Gastroesophageal sphincter (tissue), 4 donors: ENCODE measurements around the gene WNT3. TPM values are rescaled to one million over a fixed set of nuclear protein-coding genes. Genes with fewer than 3 reads are reported as not detected.
A peak's percentile ranks its signal among the peaks of the same experiment; 100 is the strongest.

Experiments used
- ATAC-seq: fragments of 150-250 bp; one replicate; pipeline ENCODE4 v1.9.1; 2016; ENCODE audit warnings: mild to moderate bottlenecking, moderate library complexity
- H3K27ac ChIP-seq, 4 donors: fragments of 200-600 bp; sonication (generic) in 3 of 4; 1 replicate in 3 of 4; 2 replicates in 1 of 4; pipeline ENCODE4 v1.5.1; 2016 to 2019
- H3K27me3 ChIP-seq: fragments of 200-600 bp; sonication (generic); one replicate; pipeline ENCODE4 v1.5.1; 2019
- H3K36me3 ChIP-seq, 2 donors: fragments of 200-600 bp; sonication (generic); one replicate each; pipeline ENCODE4 v1.5.1; 2019; ENCODE audit warnings: control low read depth in 1 of 2
- H3K4me1 ChIP-seq, 3 donors: fragments of 200-600 bp; sonication (generic); 1 replicate in 2 of 3; 2 replicates in 1 of 3; pipeline ENCODE4 v1.5.1; 2016 to 2019; ENCODE audit warnings: control low read depth in 2 of 3
- H3K4me3 ChIP-seq, 2 donors: fragments of 200-600 bp; sonication (generic); one replicate each; pipeline ENCODE4 v1.5.1; 2019; ENCODE audit warnings: mild to moderate bottlenecking in 1 of 2, moderate library complexity in 1 of 2
- H3K9me3 ChIP-seq, 3 donors: fragments of 200-600 bp; sonication (generic); one replicate each; pipeline ENCODE4 v1.5.1; 2017 to 2019; ENCODE audit warnings: control low read depth in 2 of 3
- CTCF ChIP-seq, 4 experiments: fragments of 200-600 bp in 2 of 4; fragments of 450-650 bp in 2 of 4; sonication (generic) in 1 of 4; IDR thresholded peaks; one replicate each; pipeline ENCODE4 v1.5.1; 2017 to 2019; ENCODE audit warnings: antibody characterized with exemption in 4 of 4, mild to moderate bottlenecking in 2 of 4, moderate library complexity in 2 of 4
- EP300 ChIP-seq: sonication (generic); formaldehyde crosslinking; IDR thresholded peaks from one replicate; pipeline ENCODE4 v1.6.1; 2017; ENCODE audit warnings: antibody characterized with exemption, mild to moderate bottlenecking
- POLR2A ChIP-seq, 2 donors: fragments of 450-650 bp; IDR thresholded peaks; one replicate each; pipeline ENCODE4 v1.6.1; 2017; ENCODE audit warnings: antibody characterized with exemption in 2 of 2, mild to moderate bottlenecking in 2 of 2, moderate library complexity in 1 of 2
- POLR2AphosphoS5 ChIP-seq: sonication (generic); formaldehyde crosslinking; IDR thresholded peaks from one replicate; pipeline ENCODE4 v1.6.1; 2017; ENCODE audit warnings: antibody characterized with exemption
- WGBS, 2 donors: methylation state at CpG; one replicate each; pipeline ENCODE4 v1.1.5; 2018; ENCODE audit warnings: low coverage in 1 of 2; 5-methylcytosine and 5-hydroxymethylcytosine counted together
- total RNA-seq, 4 donors: library from RNA; depleted of rRNA; stranded (reverse); fragments of >200 nt; gene quantifications; one replicate each; pipeline ENCODE4 v1.1.0, GENCODE V29; 2016

The WNT3 gene
- total RNA-seq, 4 donors from 2014 or later, result 0.62 to 1.4 (median 0.99) TPM

- H3K36me3 ChIP-seq, result no peaks in the 10 kb centered on the region
- no peak overlapping the region for H3K4me3 ChIP-seq
- H3K27ac ChIP-seq, result no peak overlapping the region
- no peaks in the 10 kb centered on the region for H3K9me3 ChIP-seq
- no peaks in the 10 kb centered on the region for H3K4me1 ChIP-seq
- peaks cover under 1% of the 10 kb centered on the region for H3K27me3 ChIP-seq
- ATAC-seq, result no peak
- peak in 3 of 4 experiments; percentile 14 to 50 (median 17) for TF ChIP-seq CTCF (IDR thresholded peaks at IDR 0.05)
- TF ChIP-seq EP300, result no peak
- no peak for TF ChIP-seq POLR2A (IDR thresholded peaks at IDR 0.05)
- TF ChIP-seq POLR2AphosphoS5, result no peak
- WGBS, 2 donors, result 20 to 87% methylated on average over 1 to 3 of the region's 9 CpGs
Observed at GRCh38 chr17:46782250-46782953, 36.1 kb downstream of the WNT3 start.

DNA sequence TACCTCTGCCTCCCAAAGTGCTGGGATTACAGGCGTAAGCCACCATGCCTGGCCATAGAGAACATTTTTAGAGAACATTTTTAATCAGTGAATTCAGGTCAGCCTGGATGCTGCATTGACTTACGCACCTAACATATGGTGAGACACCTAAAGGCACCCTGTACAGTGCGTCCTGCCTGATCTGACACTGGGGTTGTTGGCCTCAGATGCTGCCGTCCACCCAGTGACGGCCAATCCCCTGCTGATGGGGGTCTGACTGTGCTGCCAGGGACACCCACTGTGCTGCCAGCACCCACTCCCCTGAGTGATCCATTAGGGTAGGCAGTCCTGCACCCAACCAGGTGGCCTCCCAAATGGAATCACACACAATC lies 38.5 kb downstream of the WNT3 start:
- WGBS, 2 donors, result 100% methylated on average over 1 of the region's 5 CpGs; no CpG with 5 or more reads in 1 of the 2 donors
- H3K9me3 ChIP-seq, result no peaks in the 10 kb centered on the region
- no peak overlapping the region for H3K27ac ChIP-seq
- H3K4me3 ChIP-seq, result no peak overlapping the region
- no peaks in the 10 kb centered on the region for H3K4me1 ChIP-seq
- H3K27me3 ChIP-seq, result peaks cover 17% of the 10 kb centered on the region
- TF ChIP-seq POLR2AphosphoS5 (no peak), CTCF (IDR thresholded peaks at IDR 0.05) (no peak), POLR2A (IDR thresholded peaks at IDR 0.05) (no peak), EP300 (no peak)
- no peak for ATAC-seq
- no peaks in the 10 kb centered on the region for H3K36me3 ChIP-seq

DNA sequence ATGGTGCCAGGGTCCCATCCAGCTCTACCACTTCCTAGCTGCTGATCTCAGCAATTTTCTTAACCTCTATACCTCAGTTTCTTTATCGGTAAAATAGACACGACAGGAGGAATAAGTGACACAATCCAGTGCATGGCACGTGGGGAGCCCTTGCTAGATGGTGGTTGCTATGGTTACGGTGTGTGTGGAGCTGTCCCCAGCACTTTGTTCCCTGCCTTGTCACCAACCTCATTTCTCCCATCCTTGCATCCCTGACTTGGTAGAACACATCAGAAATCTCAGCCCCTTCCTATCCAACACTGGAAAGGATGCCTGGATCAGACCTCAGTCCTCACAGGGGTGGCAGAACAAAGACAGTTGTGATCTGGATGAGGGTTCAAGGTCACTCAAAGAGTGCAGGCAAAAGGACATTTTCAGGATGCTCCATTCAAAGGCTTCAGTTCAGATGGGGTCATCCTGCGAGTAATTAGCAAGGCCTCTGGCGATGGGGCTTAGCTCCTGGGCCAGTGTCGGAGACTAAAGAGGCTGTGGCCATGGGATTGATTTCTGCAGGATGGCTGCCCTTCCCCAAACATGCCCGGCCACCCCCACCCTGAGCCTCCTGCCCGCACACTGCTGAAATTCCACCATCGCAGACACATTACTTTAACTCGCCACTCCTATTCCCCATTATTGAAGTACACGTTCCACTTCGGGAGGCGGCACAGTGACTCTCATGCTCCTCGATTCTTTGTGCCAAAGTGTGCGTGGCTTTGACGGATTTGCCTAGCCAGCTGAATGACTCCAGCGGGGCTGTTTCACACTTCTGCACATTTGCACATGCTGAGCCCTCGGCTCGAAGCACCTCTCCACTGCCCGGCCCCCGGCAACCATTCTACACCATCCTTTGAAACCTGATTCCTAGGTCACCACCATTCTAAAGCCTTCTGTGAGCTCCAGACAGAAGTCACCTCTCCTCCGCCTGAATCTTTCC lies 40.3 kb downstream of the WNT3 start:
- no peak for ATAC-seq
- 51 to 71% methylated on average over 10 to 11 of the region's 23 CpGs for WGBS, 2 donors
- TF ChIP-seq POLR2A (IDR thresholded peaks at IDR 0.05) (no peak), EP300 (no peak), CTCF (IDR thresholded peaks at IDR 0.05) (no peak), POLR2AphosphoS5 (no peak)

DNA sequence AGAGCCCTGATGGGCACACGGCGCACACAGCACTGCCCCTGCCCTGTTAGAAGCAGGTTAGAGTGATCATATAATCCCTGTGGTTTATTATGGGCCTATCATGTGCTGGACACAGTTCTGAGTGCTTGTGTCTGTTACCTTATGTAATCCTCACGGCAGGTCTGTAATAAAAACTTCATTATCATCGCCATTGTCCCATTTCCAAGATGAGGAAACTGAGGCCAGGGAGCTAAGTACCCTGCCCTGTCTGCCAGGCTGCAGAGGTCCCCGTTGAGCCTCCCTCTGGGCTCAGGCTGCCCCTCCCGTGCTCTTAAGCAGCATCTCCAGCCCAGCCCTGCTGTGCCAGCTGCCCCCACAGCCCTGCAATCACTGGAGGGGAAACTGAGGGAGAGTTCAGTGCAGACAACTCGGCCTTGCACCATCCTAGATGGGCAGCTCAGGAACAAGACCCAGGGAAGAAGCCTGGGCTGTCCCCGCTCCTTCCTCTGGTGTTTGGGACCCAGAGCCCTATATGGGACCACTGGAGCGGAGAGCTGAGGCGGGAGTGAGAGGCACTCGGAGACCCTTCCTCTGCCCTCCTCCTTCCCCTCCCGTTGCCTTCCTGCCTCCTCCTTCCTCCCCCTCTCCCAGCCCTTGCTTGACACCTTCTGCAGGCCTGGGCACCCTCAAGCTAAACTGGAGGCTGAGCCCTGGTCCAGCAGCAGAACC lies 42.0 kb downstream of the WNT3 start:
- Histone ChIP-seq H3K27ac (no peak overlapping the region), H3K4me3 (no peak overlapping the region), H3K36me3 (no peaks in the 10 kb centered on the region), H3K9me3 (no peaks in the 10 kb centered on the region), H3K27me3 (peaks cover 23% of the 10 kb centered on the region), H3K4me1 (peaks cover 0 to 10% (median 5%) of the 10 kb centered on the region in 3 donors)
- no peak for TF ChIP-seq EP300
- TF ChIP-seq CTCF (IDR thresholded peaks at IDR 0.05), result no peak
- no peak for TF ChIP-seq POLR2A (IDR thresholded peaks at IDR 0.05)
- no peak for TF ChIP-seq POLR2AphosphoS5
- 60% methylated on average over 1 of the region's 12 CpGs; no CpG with 5 or more reads in 1 of the 2 donors for WGBS, 2 donors
- ATAC-seq, result no peak

More for the DNA sequence above, 40.3 kb downstream of the WNT3 start:
- no peaks in the 10 kb centered on the region for H3K4me1 ChIP-seq
- H3K4me3 ChIP-seq, result no peak overlapping the region
- no peak overlapping the region for H3K27ac ChIP-seq
- H3K9me3 ChIP-seq, result no peaks in the 10 kb centered on the region
- no peaks in the 10 kb centered on the region for H3K36me3 ChIP-seq
- H3K27me3 ChIP-seq, result peaks cover 17% of the 10 kb centered on the region
